Lower lobe of right lung (tissue), 2 donors: ENCODE data around the gene KCNIP3. TPM values are rescaled to one million over a fixed set of nuclear protein-coding genes. Genes with fewer than 3 reads are reported as not detected.
A peak's percentile ranks its signal among the peaks of the same experiment; 100 is the strongest.

Source experiments
- ATAC-seq, 2 donors: fragments of 200-7000 bp; cut with Tn5 transposase; one replicate each; pipeline ENCODE4 v1.9.1; 2020 to 2022; ENCODE audit warnings: mild to moderate bottlenecking in 2 of 2, moderate library complexity in 2 of 2
- DNase-seq: peaks from one replicate; pipeline ENCODE4 v3.0.0-alpha.2; 2020
- H3K27ac ChIP-seq: fragments of 200-600 bp; one replicate; pipeline ENCODE4 v1.8.0; 2022
- H3K27me3 ChIP-seq: fragments of 200-600 bp; one replicate; pipeline ENCODE4 v1.8.0; 2022; ENCODE audit warnings: low read depth
- H3K36me3 ChIP-seq: fragments of 200-600 bp; one replicate; pipeline ENCODE4 v1.8.0; 2022; ENCODE audit warnings: mild to moderate bottlenecking
- H3K4me1 ChIP-seq: fragments of 200-600 bp; one replicate; pipeline ENCODE4 v1.8.0; 2022
- H3K4me3 ChIP-seq: fragments of 200-600 bp; one replicate; pipeline ENCODE4 v1.8.0; 2022; ENCODE audit warnings: mild to moderate bottlenecking
- H3K9me3 ChIP-seq: fragments of 200-600 bp; one replicate; pipeline ENCODE4 v1.8.0; 2022
- CTCF ChIP-seq: fragments of 200-600 bp; IDR thresholded peaks from one replicate; pipeline ENCODE4 v1.8.0; 2022; ENCODE audit warnings: antibody characterized with exemption, mild to moderate bottlenecking
- intact Hi-C: fragments of 100-400 bp; cut with DNase I; formaldehyde crosslinking; loops from one replicate; pipeline ENCODE4 v1.11.0; 2022
- total RNA-seq: library from RNA; stranded (reverse); fragmentation: NEBNext Ultra II Directional; extraction: Animal tissue kit (Norgen Biotek cat#: 25700); gene quantifications from one replicate; pipeline ENCODE4 v1.2.1, GENCODE V29; 2021
- donor health status: DM: no; HTN: yes; CAD: no; lungs with severe emphysema.

Gene KCNIP3
- total RNA-seq, 1 donor from 2014 or later = 2.6 TPM

DNA sequence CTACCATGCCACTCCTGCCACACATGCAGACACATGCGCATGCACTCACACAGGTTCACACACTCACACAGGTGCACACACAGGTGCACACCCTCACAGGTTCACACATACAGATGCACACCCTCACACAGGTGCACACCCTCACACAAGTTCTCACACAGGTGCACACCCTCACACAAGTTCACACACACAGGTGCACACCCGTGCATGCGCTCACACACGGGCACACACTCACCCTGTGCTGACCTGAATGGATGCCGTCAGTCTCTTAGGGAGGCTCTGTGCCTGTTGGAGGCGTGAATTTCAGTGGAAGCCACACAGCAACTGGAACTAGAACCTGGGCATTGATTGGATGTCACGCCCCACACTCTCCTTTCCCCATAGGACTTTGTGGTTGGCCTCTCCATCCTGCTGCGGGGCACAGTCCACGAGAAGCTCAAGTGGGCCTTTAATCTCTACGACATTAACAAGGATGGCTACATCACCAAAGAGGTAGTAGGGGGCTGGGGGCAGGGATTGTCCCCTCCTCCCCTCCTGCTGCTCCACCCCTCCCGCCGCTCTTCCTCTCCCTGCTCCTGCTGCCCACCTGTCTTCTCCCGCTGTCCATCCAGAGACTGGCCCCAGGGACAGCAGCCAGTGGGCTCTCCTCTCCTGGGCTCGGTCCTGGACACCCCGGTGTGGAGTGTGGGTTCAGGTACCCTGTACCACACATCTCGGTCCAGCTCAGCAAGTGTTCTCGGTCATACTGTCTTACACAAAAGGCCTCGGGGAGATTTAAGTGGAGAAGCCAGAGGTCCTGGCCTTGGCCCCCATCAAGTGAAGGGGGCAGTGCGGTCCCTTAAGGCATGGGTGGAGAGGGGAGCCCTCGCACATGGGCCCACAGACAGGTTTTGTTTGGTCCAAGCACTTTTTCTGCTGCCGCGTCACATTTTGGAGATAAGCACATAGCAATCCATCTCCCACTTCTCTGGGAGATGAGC is 84.4 kb downstream of the KCNIP3 start:
- no peak overlapping the region for H3K4me3 ChIP-seq
- no peaks in the 10 kb centered on the region for H3K36me3 ChIP-seq
- H3K27ac ChIP-seq = no peak overlapping the region
- H3K27me3 ChIP-seq = no peaks in the 10 kb centered on the region
- no peaks in the 10 kb centered on the region for H3K4me1 ChIP-seq
- DNase-seq (no peak), ATAC-seq (no peak)
- H3K9me3 ChIP-seq = no peaks in the 10 kb centered on the region
- intact Hi-C loops = no loop called here
- TF ChIP-seq CTCF = no peak

DNA sequence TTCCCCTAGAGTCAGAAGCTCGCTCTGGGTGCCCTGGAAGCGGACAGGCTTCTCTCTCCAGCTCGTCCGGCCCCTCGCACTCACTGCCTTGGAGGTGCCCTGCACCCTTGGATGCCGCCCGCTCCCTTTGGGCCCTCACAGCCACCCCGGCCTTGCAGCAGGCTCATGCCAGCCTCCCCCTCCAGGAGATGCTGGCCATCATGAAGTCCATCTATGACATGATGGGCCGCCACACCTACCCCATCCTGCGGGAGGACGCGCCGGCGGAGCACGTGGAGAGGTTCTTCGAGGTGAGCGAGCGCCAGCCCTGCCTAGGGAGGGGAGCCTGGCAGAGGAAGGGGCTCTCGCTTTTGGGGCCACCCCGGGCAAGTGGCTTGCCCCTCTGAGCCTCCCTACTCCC is 85.0 kb downstream of the KCNIP3 start:
- DNase-seq (no peak), ATAC-seq (no peak)
- intact Hi-C loops = no loop called here
- no peak overlapping the region for H3K27ac ChIP-seq
- H3K9me3 ChIP-seq = no peaks in the 10 kb centered on the region
- no peaks in the 10 kb centered on the region for H3K27me3 ChIP-seq
- H3K4me1 ChIP-seq = no peaks in the 10 kb centered on the region
- no peak for TF ChIP-seq CTCF
- no peak overlapping the region for H3K4me3 ChIP-seq
- H3K36me3 ChIP-seq = no peaks in the 10 kb centered on the region

DNA sequence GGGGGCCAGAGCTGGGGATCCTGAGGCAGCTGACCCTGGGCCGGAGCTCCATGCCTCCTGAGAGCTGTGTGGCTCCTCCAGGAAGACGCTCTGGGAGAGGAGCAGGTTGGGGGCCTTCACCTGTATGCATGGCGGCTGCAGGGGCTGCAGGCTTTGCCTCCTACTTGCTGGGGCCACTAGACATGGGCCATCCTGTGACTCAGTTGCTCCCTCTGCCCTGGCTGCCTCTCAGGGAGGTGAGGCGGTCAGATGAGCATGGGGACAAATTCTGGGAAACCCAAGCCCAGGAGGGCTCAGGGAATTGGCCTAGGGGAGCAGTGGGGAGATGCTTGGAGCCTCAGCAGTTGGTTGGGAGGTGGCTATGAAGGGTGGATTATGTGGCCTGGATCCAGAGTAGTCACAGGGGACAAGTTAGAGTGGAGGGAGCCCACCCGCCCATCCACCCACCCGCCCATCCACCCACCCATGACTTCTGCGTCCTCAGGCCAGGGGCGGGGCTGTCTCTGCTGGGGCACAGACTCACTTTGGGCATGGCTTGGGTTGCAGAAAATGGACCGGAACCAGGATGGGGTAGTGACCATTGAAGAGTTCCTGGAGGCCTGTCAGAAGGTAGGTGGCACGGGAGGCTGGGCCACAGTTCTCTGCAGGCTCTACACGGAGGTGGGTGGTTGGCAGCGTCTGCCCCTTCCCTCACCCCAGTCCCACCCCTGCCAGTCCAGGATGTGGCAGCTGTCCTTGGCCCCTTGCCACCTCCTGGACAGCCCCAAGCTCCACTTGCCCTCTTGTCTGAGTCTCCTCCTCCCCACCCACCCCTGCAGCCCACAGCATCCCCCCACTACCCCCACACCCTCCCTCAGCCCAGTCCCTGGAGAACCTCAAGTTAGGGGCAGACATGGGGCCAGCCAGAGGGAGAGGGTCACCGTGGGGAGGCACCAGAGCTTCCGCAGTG is 85.8 kb downstream of the KCNIP3 start:
- intact Hi-C loops = no loop called here
- no peak overlapping the region for H3K27ac ChIP-seq
- no peaks in the 10 kb centered on the region for H3K36me3 ChIP-seq
- DNase-seq (no peak), ATAC-seq (no peak)
- no peaks in the 10 kb centered on the region for H3K27me3 ChIP-seq
- no peaks in the 10 kb centered on the region for H3K4me1 ChIP-seq
- no peaks in the 10 kb centered on the region for H3K9me3 ChIP-seq
- no peak for TF ChIP-seq CTCF
- H3K4me3 ChIP-seq = no peak overlapping the region

DNA sequence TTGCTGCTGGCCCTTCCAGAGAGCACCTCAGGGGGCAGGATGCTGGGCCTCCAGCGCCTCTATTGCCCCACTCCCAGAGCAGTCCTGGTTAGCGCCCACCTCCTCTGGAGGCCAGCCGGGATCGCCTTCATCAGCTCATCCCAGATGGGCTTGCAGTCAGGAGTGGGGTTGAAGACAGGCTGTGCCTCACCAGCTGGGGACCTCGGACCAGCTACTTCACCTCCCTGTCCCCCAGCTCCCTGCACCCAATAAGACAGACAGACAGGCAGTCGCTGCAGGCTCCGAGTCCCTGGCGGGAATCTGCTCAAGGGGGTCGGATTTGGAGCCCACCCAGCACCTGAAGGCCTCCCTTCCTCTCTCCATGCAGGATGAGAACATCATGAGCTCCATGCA is 86.5 kb downstream of the KCNIP3 start:
- intact Hi-C loops = no loop called here
- Histone ChIP-seq H3K4me3 (no peak overlapping the region), H3K27ac (no peak overlapping the region), H3K4me1 (no peaks in the 10 kb centered on the region), H3K27me3 (no peaks in the 10 kb centered on the region), H3K9me3 (no peaks in the 10 kb centered on the region), H3K36me3 (no peaks in the 10 kb centered on the region)
- DNase-seq (no peak), ATAC-seq (no peak)
- no peak for TF ChIP-seq CTCF

DNA sequence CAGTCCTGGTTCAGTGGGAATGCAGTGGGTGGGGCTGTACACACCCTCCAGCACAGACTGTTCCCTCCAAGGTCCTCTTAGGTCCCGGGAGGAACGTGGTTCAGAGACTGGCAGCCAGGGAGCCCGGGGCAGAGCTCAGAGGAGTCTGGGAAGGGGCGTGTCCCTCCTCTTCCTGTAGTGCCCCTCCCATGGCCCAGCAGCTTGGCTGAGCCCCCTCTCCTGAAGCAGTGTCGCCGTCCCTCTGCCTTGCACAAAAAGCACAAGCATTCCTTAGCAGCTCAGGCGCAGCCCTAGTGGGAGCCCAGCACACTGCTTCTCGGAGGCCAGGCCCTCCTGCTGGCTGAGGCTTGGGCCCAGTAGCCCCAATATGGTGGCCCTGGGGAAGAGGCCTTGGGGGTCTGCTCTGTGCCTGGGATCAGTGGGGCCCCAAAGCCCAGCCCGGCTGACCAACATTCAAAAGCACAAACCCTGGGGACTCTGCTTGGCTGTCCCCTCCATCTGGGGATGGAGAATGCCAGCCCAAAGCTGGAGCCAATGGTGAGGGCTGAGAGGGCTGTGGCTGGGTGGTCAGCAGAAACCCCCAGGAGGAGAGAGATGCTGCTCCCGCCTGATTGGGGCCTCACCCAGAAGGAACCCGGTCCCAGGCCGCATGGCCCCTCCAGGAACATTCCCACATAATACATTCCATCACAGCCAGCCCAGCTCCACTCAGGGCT is 87.9 kb downstream of the KCNIP3 start:
- DNase-seq = no peak
- intact Hi-C loops = no loop called here
- no peak for TF ChIP-seq CTCF
- H3K4me1 ChIP-seq = no peaks in the 10 kb centered on the region
- no peak overlapping the region for H3K4me3 ChIP-seq
- H3K9me3 ChIP-seq = no peaks in the 10 kb centered on the region
- no peaks in the 10 kb centered on the region for H3K36me3 ChIP-seq
- no peaks in the 10 kb centered on the region for H3K27me3 ChIP-seq
- H3K27ac ChIP-seq = no peak overlapping the region
- ATAC-seq = peak in 1 of 2 donors; percentile 2
